GM12865 (cell line): ENCODE data around the gene NCOR2.

Experiments
- DNase-seq: peaks from one replicate; pipeline ENCODE4 v3.0.0; 2010; ENCODE audit warnings: low read depth
- H3K4me3 ChIP-seq: 2 replicates; pipeline ENCODE4 v1.5.1; 2011; ENCODE audit warnings: mild to moderate bottlenecking, low read depth, low read length, control low read depth
- CTCF ChIP-seq: IDR thresholded peaks from 2 replicates; pipeline ENCODE4 v1.5.1; 2011; ENCODE audit warnings: low read length, control low read depth, low read depth, inconsistent platforms; ENCODE audit not compliant: insufficient read depth; ENCODE audit errors: missing control alignments

NCOR2 gene

GRCh38 chr12:124569375-124570148, 2.1 kb upstream of the NCOR2 start:
- no peak overlapping the region for H3K4me3 ChIP-seq

GRCh38 chr12:124568431-124569374, 1.3 kb upstream of the NCOR2 start:
- DNase-seq, result peak; percentile 78
- peak overlapping the region; percentile 8 for H3K4me3 ChIP-seq
- no peak for TF ChIP-seq CTCF

More at GRCh38 chr12:124569375-124570148, 2.1 kb upstream of the NCOR2 start:
- TF ChIP-seq CTCF, result no peak
- no peak for DNase-seq

- no peak for TF ChIP-seq CTCF
- peak; percentile 91 for DNase-seq
- H3K4me3 ChIP-seq, result peak overlapping the region; percentile 77
These were observed 411 bp upstream of the NCOR2 start for GRCh38 chr12:124567673-124568373.

GRCh38 chr12:124566161-124566996, 1.0 kb downstream of the NCOR2 start:
- H3K4me3 ChIP-seq, result peak overlapping the region; percentile 96
- peak; percentile 63 for DNase-seq
- peak; percentile 17 for TF ChIP-seq CTCF

GRCh38 chr12:124565656-124566160, 1.7 kb downstream of the NCOR2 start:
- peak overlapping the region; percentile 96 for H3K4me3 ChIP-seq
- no peak for DNase-seq
- no peak for TF ChIP-seq CTCF
